DMS153 (cell line): ENCODE measurements around the gene HMG20A.

Source experiments
- DNase-seq: peaks from one replicate; lab custom pipeline; 2025; lab: John Stamatoyannopoulos, UW

Gene HMG20A

DNA sequence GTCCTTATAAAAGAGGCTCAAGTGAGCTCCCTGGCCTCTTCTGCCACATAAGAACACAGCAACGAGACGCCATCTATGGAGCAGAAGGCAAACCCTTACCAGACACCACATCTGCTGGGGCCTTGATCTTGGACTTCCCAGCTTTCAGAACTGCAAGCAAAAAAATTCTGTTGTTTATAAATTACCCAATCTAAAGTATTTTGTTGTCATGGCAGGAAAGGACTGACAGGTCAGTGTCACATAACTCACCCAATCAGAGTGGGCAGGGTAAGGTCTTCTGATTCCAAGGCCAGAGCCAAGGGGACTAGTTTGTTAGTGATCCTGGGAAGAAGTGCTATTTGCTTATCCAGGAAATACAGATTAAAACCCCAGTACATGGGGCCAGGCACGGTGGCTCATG is 98.9 kb downstream of the HMG20A start:
- DNase-seq = no peak

DNA sequence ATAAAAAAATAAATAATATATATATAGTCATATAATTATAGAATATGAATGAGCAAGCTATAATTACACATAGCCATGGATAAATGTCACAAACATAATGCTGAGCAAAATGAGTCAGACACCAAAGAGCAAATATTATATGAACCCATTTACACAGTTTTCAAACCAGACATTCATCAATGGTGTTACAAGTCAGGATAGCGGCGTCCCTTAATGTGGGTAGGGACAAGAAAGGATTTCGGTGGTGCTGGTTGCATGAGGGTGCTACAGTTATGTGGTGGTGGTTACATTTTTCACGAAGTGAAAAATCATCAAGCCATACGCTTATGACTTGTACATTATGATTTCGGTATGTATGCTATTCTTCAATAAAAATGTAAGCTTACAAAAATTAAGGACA is 100.5 kb downstream of the HMG20A start:
- DNase-seq = no peak

DNA sequence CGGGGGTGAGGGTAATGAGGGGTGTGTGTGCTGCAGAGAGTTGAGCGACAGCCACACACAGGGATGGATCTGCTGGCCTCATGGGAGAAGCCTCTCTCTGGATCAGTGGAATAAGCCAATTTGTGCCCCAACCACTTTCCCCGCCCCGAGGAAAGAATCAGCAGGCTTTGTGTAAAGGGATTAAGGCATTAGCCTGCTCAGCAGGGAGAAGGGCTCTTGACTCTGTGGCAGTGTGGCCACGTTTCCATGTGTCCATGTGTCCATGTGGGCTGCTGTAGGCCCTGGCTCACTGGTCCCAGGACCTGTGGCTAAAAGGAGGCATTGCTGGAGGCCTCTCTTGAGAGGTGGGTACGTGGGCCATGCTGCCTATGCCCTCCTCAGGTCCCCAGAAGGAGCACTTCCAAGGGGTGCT is 104.7 kb downstream of the HMG20A start:
- DNase-seq = no peak

DNA sequence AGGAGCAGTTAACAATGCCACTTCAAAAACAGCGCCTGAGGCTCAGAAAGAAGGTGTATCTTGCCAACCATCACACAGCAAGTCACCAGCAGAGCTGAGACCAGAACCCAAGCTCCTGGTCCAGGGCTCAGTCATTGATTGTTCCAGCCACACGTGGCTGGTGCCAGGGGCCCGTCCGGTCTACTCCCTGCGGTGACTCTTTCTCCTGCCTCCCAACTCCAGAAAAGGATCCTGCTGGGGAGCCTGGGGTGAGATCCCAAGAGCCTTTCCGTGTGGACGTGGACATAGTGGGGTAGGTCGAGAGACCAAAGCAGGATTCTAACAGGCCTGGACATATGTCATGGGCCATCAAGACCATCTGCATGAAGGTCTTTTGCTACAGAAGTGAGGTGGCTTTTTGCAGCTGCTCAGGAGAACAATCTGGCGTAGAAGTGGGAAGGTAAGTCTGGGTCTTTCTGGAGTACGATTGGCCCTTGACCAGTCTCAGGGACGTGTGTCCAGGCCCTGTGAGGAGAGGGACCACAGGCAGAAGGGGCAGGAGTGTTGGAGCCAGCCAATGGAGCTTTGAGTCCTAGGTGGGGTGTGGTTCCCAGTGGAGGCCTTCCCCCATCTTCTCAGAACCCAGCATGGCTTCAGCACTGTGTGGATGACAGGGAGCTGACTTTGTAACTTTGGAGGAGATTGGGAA is 105.4 kb downstream of the HMG20A start:
- no peak for DNase-seq

DNA sequence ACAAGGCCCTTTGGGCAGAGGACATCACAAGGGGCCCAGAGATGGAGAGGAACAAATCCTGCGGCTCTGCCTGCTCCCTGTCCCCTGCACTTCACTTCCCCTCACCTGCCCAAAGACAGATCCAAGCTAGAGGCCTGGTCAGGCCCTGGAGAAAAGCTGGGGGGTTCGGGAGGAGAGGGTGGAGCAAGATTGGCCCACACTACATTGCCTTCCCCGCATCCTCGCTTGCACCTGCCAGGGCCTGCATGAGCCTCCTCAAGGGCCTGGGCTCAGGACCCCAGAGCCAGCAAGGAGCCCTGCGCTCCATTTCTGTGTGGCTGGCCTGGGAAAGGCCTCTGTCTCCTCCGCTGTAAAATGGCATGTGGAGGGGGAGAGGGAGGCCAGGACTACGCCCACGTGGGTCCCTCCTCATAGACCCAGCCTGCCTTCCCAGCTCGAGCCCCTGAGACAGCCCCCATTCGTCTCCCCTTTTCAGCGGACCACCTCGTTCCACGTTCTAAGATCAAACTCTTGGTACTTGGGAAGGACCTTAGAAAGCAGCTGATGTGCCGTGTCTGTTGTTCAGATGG is 106.0 kb downstream of the HMG20A start:
- DNase-seq = no peak

DNA sequence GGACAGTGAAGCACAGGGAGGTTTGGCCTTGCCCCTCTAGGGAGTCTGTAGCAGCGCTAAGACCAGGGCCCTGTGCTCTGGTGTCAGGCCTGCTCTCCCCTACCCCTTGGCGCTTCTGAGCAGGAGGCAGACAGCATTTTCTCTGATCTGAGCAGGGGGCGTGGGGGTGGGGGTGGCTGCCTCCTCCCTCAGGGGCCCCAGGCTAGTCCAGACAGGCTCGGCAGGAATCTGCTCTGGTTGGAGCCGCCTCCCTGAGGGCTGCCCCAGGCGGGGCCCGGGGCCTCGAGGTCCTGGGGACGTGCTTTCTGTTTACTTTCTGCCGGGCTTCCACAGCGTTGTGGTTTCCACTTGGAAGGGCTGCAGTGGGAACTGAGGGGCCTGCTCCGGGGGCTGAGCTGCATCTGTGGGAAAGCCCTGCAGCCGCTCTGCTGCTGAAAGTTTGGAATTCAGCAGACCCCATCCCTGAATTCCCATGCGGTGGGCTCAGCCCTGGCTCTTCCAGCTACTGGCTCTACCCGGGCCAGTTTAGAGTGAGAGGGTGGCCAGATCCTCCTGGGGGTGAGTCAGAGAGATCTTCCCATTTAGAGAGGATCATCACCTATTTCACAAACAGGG is 106.6 kb downstream of the HMG20A start:
- DNase-seq = no peak

DNA sequence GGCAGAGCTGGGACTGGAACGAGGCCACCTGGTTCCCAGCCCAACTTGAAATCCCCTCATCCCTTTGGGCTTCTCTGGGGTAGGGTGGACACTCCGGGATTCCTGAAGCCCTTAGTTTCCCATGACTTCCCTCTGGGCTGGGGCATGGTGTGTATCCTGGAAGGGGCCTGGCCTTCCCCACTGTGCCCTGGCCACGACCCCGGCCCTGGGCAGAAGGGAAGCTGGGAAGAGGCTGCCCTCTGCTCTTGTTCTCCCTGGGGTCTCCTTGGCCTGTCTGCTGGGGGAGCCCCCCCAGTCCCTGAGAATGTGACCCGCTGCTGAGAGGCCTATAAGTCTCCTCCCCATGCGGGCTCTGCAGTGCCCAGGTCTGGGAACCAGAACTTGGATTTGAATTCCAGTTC is 107.1 kb downstream of the HMG20A start:
- no peak for DNase-seq

DNA sequence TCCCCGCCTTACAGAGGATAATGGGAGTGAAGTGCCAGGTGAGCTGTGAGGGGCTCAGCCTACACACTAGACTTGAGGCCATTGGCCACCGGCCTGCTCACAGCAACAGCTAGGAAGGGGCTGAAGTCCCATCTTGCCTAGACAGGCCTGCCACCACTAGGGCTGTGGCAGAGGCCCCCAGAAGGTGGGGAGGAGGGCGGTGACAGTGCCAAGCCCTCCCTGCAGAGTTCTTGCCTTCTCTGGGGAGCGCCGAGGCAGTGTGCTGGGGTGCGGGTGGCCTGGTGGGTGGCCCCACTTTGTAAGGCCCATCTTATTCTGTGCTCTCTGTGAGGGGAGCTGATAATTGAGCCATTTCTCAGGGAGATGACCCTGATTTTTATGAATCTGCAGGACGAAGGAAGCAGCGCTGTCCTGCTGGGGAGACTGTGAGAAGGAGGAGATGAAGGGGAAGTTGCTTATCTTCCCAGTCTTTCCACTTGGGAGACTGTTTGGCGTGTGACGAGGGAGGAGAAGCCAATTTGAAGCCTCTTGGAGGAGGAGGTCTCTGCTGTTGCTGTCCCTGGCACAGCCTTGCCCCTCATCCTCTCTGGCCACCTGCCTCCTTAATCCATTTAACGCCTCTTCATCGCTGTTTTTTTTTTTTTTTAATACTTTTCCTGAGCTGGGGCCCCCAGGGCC is 107.7 kb downstream of the HMG20A start:
- no peak for DNase-seq

DNA sequence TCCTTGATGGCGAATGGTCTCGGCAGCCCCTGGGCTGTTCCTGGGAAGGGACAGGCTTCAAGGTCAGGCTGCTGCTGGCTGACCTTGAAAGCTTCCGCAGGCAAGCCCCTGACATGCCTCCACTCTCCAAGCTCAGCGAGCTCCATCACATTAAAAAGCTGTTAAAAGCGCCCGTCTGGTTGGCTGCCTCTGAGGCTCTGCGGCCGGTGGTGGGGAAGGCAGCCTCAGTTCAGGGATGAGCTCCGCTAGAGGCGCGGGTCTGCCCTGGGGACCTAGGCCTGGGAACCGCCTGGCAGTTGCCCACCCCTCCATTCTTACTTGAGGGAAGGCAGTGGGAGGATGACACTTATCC is 108.3 kb downstream of the HMG20A start:
- DNase-seq = no peak

DNA sequence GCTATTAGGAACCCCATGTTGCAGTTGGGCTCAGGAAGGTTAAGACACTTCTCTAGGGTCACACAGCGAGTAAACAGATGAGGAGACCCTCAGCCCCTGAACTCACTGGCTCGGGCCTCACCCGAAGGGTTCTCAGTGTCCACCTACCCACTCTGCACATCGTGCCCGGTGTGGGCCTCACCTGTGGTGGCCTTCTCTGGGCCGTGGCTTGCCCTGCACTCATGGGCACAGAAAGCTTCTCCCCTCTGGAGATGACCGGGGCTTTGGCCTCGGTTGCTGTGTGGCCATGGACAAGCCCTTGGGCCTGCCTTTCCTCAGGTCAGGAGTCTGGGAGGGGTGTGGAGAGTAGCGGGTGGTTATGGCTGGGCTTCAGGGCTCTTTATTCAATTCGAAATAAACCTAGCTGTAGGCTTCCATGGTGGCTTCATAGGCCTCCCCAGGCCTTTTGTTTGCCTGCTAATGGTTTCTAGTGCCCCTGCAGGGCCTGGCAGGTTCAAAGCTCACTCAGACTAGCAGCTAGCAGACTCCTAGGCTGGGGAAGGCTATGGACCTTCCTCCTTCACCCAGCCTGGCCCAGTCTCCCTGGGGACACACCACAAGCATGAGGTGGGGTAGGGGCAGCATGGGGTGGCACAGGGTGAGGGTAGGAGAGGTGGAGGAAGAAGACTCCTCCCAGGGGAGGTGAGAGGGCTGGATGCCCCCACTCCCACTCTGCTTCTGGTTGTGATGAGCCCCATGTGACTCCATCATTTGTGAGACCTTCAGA is 108.9 kb downstream of the HMG20A start:
- no peak for DNase-seq

DNA sequence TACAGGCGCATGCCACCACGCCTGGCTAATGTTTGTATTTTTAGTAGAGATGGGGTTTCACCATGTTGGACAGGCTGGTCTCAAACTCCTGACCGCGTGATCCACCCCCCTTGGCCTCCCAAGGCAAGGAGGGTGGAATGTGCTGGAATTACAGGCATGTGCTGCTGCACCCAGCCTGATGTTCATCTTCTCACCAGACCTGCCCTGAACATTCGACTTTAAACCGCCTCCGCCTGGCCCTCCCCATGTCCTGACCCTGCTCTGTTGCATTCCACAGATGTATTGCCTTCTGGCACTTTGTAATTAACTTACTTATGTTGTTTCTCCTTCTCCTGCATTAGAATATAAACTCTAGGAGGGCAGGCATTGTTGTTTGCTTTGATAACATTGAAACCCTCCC is 109.9 kb downstream of the HMG20A start:
- DNase-seq = no peak

DNA sequence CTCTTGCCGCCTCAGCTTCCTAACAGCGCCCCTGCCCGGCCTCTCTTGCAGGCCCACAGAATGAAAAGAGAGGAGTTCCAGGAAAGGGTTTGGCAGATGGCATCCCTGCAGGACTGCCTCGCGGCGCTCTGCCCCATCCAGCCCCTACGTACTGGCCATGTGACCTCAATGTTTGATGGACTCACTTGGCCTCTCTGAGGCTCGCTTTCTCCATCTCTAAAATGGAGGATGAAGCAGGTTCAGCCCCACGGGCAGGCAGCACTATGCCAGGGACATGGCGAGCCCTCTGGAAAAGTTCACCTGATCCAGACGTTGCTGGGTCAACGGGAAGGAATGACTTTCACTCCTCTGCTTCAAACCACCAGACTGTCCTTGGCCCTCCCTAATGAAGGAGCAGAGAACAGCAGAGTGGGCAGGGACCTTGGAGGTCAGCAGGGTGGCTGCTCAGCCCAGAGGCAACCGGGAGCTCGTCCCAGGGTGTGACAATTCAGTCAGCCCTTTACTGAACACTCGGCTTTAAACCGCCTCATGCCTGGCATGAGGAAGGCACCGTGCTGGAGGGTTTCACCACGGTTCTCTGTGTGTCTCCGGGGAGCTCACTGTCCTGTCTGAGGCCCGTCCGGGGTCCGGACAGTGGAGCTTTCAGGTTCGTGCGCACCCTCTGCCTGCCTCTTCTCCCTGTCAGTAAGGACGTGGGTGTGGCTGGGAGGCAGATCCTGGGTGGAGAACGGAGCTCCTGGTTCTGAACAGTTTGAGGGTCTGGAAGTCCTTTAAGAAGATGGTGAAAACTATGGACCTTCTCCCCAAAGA is 110.7 kb downstream of the HMG20A start:
- DNase-seq = no peak

DNA sequence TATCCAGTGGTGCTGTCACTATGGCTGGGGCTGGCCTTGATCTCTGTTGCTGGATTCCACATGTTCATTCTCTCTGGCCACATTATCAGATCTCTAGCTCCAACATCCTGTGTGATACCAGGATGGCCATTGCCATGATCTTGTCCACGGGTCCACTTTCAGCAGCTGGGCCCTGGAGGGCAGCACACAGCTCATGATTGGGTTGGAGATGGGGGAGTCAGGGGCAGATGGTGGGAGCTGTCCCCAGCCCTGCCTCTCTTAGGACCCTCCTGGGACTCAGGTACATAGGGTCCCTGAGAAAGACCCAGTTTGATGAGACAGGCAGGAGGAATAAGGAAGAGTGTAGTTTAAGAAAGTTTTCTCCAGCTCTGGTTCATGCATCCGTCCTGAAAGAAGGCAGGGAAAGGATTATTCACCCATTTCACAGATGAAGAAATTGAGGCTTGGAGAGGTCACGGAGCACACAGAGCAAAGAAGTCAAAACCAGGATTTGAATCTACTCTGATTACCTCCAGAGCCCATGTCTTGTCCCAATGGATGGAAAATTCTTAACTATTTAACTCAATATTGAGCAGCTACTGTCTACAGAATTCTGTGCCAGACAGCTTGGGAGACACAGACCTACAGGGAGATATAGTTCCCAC is 111.5 kb downstream of the HMG20A start:
- DNase-seq = no peak

DNA sequence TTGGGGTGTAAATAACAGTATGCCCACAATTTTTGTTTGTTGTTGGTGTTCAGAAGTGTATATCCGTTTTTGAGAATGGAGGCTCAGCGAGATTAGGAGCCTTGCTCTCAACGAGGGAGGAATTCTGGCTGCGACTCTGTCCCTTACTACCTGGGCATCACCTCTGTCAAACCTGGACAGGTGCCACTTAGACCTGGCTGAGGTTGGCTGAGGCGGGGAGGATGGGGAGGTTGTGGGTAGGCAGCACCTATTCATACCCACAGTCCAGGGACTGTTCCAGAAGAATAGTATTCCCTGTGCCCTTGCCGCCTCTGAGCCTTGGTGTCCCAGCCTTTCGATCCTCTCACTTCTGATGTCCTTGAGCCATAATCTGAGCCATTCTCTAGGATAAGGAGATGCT is 112.2 kb downstream of the HMG20A start:
- DNase-seq = no peak

DNA sequence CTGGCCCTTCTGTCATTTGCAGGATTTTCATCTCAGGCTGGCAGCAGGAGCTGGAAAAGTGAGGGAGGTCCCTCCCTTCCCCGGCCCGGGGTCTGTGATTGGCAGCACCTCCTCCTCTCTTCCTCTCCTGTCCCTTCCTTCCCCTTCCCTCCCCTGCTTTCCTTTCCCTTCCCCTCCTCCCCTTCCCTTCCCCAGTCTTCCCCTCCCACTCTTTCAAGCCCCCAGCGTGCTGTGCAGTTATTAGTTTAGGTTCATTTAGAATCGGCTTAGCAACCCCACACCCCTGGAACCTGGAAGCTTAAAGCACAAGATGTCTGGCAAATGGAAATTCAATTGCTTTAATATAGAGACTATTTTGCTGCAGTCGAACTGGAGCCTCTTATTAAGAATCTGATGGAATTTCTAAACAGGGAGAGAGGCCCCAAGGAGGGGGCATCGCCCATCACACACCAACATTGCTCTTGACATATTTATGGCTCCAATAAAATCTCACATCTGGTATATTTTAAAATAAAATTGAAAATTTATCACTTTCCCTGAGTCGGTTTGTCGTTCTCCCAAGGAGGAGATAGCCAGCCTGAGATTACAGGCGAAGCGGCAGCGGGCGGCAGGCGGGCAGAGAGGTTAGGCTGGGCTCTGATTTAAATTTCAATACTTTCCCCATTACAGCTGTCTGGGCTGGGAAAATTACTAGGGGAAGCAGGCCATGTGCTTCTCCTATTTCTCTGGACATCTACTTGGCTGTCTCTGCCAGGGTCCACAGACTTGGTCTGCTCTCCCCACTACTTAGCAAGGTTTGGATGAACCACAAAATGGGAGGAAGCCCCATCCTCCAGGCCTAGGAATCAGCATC is 113.1 kb downstream of the HMG20A start:
- no peak for DNase-seq
